AG04450 (cell line): ENCODE measurements around the gene CYP4F2. TPM values are rescaled to one million over a fixed set of nuclear protein-coding genes. Genes with fewer than 3 reads are reported as not detected.

ENCODE experiments used
- CTCF ChIA-PET: fragments of 300-600, 350-600 bp; formaldehyde crosslinking; extraction: SDS; loops from one replicate; lab custom pipeline; 2022; ENCODE audit warnings: antibody characterized with exemption, inconsistent platforms; lab: Charles Lee
- POLR2A ChIA-PET: fragments of 350-600 bp; formaldehyde crosslinking; extraction: SDS; loops from one replicate; lab custom pipeline; 2021; ENCODE audit warnings: antibody characterized with exemption, inconsistent platforms; lab: Yijun Ruan, JAX
- DNase-seq: peaks from one replicate; pipeline ENCODE4 v3.0.0-alpha.2; 2011; ENCODE audit warnings: low read depth, low spot score
- H3K27ac ChIP-seq: one replicate; pipeline ENCODE4 v1.5.1; 2012; ENCODE audit warnings: low read depth, low read length, control low read depth
- H3K27me3 ChIP-seq: one replicate; pipeline ENCODE4 v1.6.0; 2012; ENCODE audit warnings: low read length; ENCODE audit not compliant: control insufficient read depth, insufficient read depth
- H3K4me3 ChIP-seq: 2 replicates; pipeline ENCODE4 v1.5.1; 2011; ENCODE audit warnings: mild to moderate bottlenecking, low read depth, low read length, control low read depth
- H3K9me3 ChIP-seq: 2 replicates; pipeline ENCODE4 v1.5.1; 2012; ENCODE audit warnings: low read length; ENCODE audit not compliant: control insufficient read depth, insufficient read depth
- CTCF ChIP-seq: IDR thresholded peaks from 2 replicates; pipeline ENCODE4 v1.5.1; 2011; ENCODE audit warnings: low read depth, low read length, control low read depth, inconsistent platforms
- polyA plus RNA-seq: library from polyadenylated mRNA; depleted of rRNA; stranded (reverse); fragments of >200 nt; gene quantifications from 2 replicates; pipeline ENCODE4 v1.2.3, GENCODE V29; 2011

Gene CYP4F2
- polyA plus RNA-seq, 1 experiment, result not detected

DNA sequence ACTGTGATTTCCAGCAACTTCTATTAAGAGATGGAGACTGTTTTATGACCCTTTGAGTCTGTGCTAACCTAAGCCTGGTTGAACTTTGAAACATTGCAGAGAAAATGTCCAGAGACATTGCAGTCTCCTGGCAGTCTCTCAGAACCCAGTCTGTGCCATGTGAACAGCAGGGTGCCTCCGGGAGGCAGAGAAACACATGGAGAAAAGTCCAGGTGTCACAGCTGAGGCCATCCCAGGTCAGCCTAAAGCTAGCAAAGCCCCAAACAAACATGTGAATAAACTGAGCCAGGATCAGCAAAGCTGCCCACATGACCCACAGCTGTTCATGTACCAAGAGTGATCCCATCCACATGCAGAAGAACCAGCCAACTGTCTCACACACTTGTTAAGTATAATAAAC is 28.6 kb upstream of the CYP4F2 start:
- POLR2A ChIA-PET, result no interaction called here
- TF ChIP-seq CTCF, result no peak
- no peak for DNase-seq
- H3K4me3 ChIP-seq, result no peak overlapping the region
- no peak overlapping the region for H3K27ac ChIP-seq
- H3K27me3 ChIP-seq, result no peaks in the 10 kb centered on the region
- H3K9me3 ChIP-seq, result peaks cover 20% of the 10 kb centered on the region
- CTCF ChIA-PET, result no interaction called here

GRCh38 chr19:15923702-15924101 is 25.8 kb upstream of the CYP4F2 start:
- TF ChIP-seq CTCF, result no peak
- POLR2A ChIA-PET, result no interaction called here
- no peak overlapping the region for H3K27ac ChIP-seq
- no peak overlapping the region for H3K4me3 ChIP-seq
- peaks cover 3% of the 10 kb centered on the region for H3K9me3 ChIP-seq
- no peak for DNase-seq
- CTCF ChIA-PET, result no interaction called here
- no peaks in the 10 kb centered on the region for H3K27me3 ChIP-seq

- no peak for TF ChIP-seq CTCF
- CTCF ChIA-PET, result no interaction called here
- Histone ChIP-seq H3K4me3 (no peak overlapping the region), H3K9me3 (peaks cover 3% of the 10 kb centered on the region; the same call in 1 of the 2 replicates), H3K27me3 (no peaks in the 10 kb centered on the region), H3K27ac (no peak overlapping the region)
- POLR2A ChIA-PET, result no interaction called here
- no peak for DNase-seq
These were observed 24.1 kb upstream of the CYP4F2 start for GRCh38 chr19:15922021-15922420.

DNA sequence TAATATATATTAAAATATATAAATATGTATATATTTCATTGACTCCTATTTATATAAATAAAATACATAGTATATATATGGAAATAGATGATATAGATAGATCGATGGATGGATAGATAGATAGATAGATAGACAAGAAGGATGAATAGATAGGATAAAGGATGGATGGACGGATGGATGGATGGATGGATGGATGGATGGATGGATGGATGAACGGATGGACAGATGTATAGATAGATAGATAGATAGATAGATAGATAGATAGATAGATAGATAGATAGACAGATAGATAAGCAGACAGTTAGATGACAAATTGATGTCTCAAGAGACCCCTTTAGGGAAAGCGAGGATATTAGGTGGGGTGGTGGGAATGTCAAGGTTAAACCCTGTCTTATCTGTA is 21.4 kb upstream of the CYP4F2 start:
- TF ChIP-seq CTCF, result no peak
- Histone ChIP-seq H3K27ac (no peak overlapping the region), H3K4me3 (no peak overlapping the region), H3K9me3 (peaks cover 4% of the 10 kb centered on the region; the same call in 1 of the 2 replicates), H3K27me3 (no peaks in the 10 kb centered on the region)
- ChIA-PET POLR2A (no interaction called here), CTCF (no interaction called here)
- DNase-seq, result no peak

DNA sequence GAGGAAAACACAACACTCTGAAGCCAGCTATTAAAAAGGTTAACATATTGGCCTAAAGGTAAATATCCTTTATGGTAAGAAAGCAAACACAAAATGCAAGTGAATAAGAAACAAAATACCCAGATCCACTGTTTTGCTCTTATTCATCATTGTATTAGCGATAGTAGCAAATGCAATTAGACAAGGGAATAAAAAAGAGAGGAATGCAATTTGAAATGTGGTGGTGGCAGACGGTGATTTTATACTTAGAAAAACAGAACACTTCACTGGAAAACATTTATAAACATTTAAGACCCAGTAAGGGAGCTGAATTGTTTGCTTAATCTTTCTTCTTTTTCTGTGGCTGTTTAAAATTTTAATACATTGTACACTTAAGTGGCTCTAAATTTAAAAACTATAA is 17.2 kb upstream of the CYP4F2 start:
- Histone ChIP-seq H3K4me3 (no peak overlapping the region), H3K27ac (no peak overlapping the region), H3K9me3 (peaks cover 4% of the 10 kb centered on the region; the same call in 1 of the 2 replicates), H3K27me3 (peaks cover 3% of the 10 kb centered on the region)
- ChIA-PET POLR2A (no interaction called here), CTCF (no interaction called here)
- no peak for DNase-seq
- TF ChIP-seq CTCF, result no peak
